HL-60 (cell line): ENCODE measurements around the gene ELFN2.

ENCODE experiments used
- DNase-seq, 2 experiments: peaks; one replicate each; pipeline ENCODE4 v3.0.0-alpha.2; 2010 to 2020; ENCODE audit warnings: low read depth in 1 of 2, low spot score in 1 of 2
- H3K27ac ChIP-seq: fragments of 250-450 bp; sonication (Bioruptor Pico); replicated peaks from 2 replicates; pipeline ENCODE4 v1.5.1; 2020; ENCODE audit warnings: mild to moderate bottlenecking, moderate library complexity
- H3K27me3 ChIP-seq: fragments of 250-450 bp; sonication (Bioruptor Pico); 2 replicates; pipeline ENCODE4 v1.5.1; 2021; ENCODE audit warnings: mild to moderate bottlenecking, moderate library complexity; ENCODE audit not compliant: insufficient read depth, poor library complexity, severe bottlenecking
- H3K4me3 ChIP-seq: replicated peaks from 2 replicates; pipeline ENCODE4 v1.5.1; 2011; ENCODE audit warnings: mild to moderate bottlenecking, control low read depth, low read length; ENCODE audit not compliant: insufficient read depth
- CTCF ChIP-seq: IDR thresholded peaks from one replicate; pipeline ENCODE4 v1.5.1; 2011; ENCODE audit warnings: low read length, control low read depth, inconsistent platforms; ENCODE audit not compliant: insufficient read depth
- GABPA ChIP-seq: IDR thresholded peaks from 2 replicates; pipeline ENCODE4 v1.6.1; 2012; ENCODE audit warnings: low read depth
- POLR2AphosphoS5 ChIP-seq: IDR thresholded peaks from 2 replicates; pipeline ENCODE4 v1.6.1; 2012; ENCODE audit warnings: low read depth
- REST ChIP-seq: IDR thresholded peaks from 2 replicates; pipeline ENCODE4 v1.6.1; 2012; ENCODE audit warnings: low read depth; ENCODE audit not compliant: insufficient replicate concordance
- SPI1 ChIP-seq: IDR thresholded peaks from 2 replicates; pipeline ENCODE4 v1.6.1; 2012; ENCODE audit warnings: low read depth, mild to moderate bottlenecking, borderline replicate concordance

ELFN2 gene

GRCh38 chr22:37378642-37379058, 48.6 kb downstream of the ELFN2 start:
- TF ChIP-seq REST, result no peak
- no peak for TF ChIP-seq GABPA
- no peak for TF ChIP-seq SPI1
- peaks cover 27% of the 10 kb centered on the region for H3K27me3 ChIP-seq
- H3K27ac ChIP-seq, result no peak overlapping the region
- DNase-seq, result no peak
- no peak overlapping the region for H3K4me3 ChIP-seq

- no peak for TF ChIP-seq CTCF
- TF ChIP-seq REST, result no peak
- TF ChIP-seq POLR2AphosphoS5, result no peak
- no peak for TF ChIP-seq SPI1
Measured at GRCh38 chr22:37377927-37378326, 49.4 kb downstream of the ELFN2 start.

GRCh38 chr22:37377138-37377537, 50.1 kb downstream of the ELFN2 start:
- DNase-seq, result no peak
- Histone ChIP-seq H3K27me3 (peaks cover 27% of the 10 kb centered on the region), H3K4me3 (no peak overlapping the region), H3K27ac (no peak overlapping the region)
- TF ChIP-seq SPI1 (no peak), POLR2AphosphoS5 (no peak), REST (no peak), GABPA (no peak), CTCF (no peak)

More at GRCh38 chr22:37377927-37378326, 49.4 kb downstream of the ELFN2 start:
- Histone ChIP-seq H3K27ac (no peak overlapping the region), H3K27me3 (peaks cover 27% of the 10 kb centered on the region), H3K4me3 (no peak overlapping the region)
- no peak for DNase-seq

- H3K4me3 ChIP-seq, result no peak overlapping the region
- peaks cover 27% of the 10 kb centered on the region for H3K27me3 ChIP-seq
- no peak overlapping the region for H3K27ac ChIP-seq
- DNase-seq, result no peak
- no peak for TF ChIP-seq CTCF
- TF ChIP-seq SPI1, result no peak
- no peak for TF ChIP-seq POLR2AphosphoS5
- TF ChIP-seq GABPA, result no peak
Measured at GRCh38 chr22:37376643-37377042, 50.6 kb downstream of the ELFN2 start.
